ENCODE results near the gene PNMA1. TPM values are rescaled to one million over a fixed set of nuclear protein-coding genes. Genes with fewer than 3 reads are reported as not detected.

Gene PNMA1
- total RNA-seq, 6 donors from 2014 or later, result 9.9 to 28.9 (median 15.2) TPM

- Histone ChIP-seq H3K4me3 (peak overlapping the region in 3 of 4 donors; percentile 11 to 33 (median 29)), H3K36me3 (peaks cover 7 to 44% (median 34%) of the 10 kb centered on the region in 4 donors), H3K4me1 (peaks cover 69 to 74% (median 73%) of the 10 kb centered on the region in 4 donors), H3K27ac (peak overlapping the region; percentile 80 to 89 (median 87)), H3K9me3 (no peaks in the 10 kb centered on the region), H3K27me3 (no peaks in the 10 kb centered on the region)
- 9% methylated on average over 5 to 9 of the region's 9 CpGs for WGBS, 2 donors
- peak; percentile 82 to 88 for ATAC-seq (ENCODE audit: low FRiP score in 2 of 2)
- peak; percentile 86 to 92 for DNase-seq
- no peak for TF ChIP-seq POLR2A (IDR thresholded peaks at IDR 0.05)
- TF ChIP-seq, protein P1, sequence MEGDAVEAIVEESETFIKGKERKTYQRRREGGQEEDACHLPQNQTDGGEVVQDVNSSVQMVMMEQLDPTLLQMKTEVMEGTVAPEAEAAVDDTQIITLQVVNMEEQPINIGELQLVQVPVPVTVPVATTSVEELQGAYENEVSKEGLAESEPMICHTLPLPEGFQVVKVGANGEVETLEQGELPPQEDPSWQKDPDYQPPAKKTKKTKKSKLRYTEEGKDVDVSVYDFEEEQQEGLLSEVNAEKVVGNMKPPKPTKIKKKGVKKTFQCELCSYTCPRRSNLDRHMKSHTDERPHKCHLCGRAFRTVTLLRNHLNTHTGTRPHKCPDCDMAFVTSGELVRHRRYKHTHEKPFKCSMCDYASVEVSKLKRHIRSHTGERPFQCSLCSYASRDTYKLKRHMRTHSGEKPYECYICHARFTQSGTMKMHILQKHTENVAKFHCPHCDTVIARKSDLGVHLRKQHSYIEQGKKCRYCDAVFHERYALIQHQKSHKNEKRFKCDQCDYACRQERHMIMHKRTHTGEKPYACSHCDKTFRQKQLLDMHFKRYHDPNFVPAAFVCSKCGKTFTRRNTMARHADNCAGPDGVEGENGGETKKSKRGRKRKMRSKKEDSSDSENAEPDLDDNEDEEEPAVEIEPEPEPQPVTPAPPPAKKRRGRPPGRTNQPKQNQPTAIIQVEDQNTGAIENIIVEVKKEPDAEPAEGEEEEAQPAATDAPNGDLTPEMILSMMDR (IDR thresholded peaks at IDR 0.05), result no peak
- TF ChIP-seq EP300 (IDR thresholded peaks at IDR 0.05), result peak in 1 of 4 donors; percentile 63
- peak; percentile 31 to 70 for TF ChIP-seq POLR2AphosphoS5 (IDR thresholded peaks at IDR 0.05)
Observed at GRCh38 chr14:73740618-73741326, 26.6 kb upstream of the PNMA1 start.

DNA sequence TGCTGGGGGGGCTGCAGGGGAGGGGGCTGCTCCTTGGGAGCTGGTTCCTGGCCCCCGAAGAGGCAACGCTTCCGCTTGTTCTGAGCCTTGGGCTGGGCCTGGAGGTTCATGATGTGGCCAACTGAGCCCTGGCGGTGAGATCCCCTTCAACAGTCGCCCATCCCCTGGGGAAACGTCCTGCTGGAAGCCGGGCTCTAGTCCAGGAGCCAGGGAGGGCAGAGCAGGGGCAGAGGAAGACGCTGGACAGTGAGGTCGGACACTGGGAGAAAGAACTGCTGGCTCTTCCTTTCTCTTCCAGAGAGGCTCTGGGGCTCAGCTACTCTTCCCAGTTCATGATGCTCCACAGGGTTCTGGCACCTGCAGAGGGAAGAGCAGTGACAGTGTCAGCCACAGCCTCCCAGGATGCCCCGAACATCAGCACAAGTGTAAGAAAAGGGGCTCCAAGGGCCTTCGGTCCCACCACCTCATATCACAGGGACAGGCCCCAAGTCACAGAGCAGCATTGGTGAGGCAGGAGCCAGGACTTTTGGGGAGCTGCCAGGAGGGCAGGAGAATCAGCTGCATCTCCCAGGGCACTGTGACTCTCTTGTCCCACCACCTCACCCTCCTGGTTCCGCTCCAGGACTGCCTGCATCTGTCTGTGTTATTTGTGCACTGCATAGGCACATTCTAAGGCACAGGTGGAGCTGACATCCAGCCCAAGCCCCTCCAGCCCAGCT, 25.9 kb upstream of the PNMA1 start:
- H3K27me3 ChIP-seq, result no peaks in the 10 kb centered on the region
- H3K27ac ChIP-seq, result peak overlapping the region; percentile 80 to 89 (median 87)
- peaks cover 7 to 51% (median 39%) of the 10 kb centered on the region in 4 donors for H3K36me3 ChIP-seq
- ATAC-seq (ENCODE audit: low FRiP score in 2 of 2) (no peak), DNase-seq (no peak)
- TF ChIP-seq, protein P1 (IDR thresholded peaks at IDR 0.05), result no peak
- TF ChIP-seq POLR2AphosphoS5 (IDR thresholded peaks at IDR 0.05) (no peak), POLR2A (IDR thresholded peaks at IDR 0.05) (no peak), EP300 (IDR thresholded peaks at IDR 0.05) (no peak)
- peak overlapping the region in 1 of 4 donors; percentile 33 for H3K4me3 ChIP-seq
- peaks cover 61 to 67% (median 66%) of the 10 kb centered on the region in 4 donors for H3K4me1 ChIP-seq
- WGBS, 2 donors, result 45 to 55% methylated on average over 12 of the region's 12 CpGs
- no peaks in the 10 kb centered on the region for H3K9me3 ChIP-seq

DNA sequence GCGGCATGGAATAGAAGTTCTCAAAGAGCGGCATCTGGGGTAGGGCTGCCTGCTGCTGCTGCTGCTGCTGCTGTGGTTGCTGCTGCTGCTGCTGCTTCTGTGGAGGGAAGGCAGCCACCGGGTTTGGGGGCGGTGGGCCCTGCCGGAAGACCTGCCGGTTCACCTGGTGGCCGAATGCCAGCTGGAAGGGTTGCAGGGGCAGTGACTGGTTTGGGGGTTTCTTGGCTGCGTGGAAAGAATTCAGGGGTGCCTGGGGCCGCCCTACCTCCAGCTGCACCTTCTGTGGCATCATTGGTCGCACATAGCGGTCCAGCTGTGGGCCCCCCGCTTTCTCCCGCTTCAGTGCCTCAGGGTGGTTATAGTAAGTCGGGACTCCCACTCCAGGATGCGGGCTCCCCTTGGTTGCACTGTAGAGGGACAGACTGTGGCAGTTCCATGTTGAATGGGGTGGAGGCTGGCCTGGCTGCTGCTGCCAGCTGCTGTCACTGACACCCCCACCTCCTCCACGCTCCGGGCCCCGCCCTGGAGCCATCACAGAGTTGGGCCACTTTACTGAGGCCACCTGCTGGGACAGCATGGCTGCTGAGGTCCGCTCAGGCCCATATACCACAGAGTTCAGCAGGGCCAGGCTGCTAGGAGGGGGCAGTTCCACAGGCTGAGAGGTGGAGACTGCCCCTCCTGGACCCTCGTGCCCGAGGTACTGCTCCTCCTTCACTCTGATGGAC, 25.2 kb upstream of the PNMA1 start:
- no peak for TF ChIP-seq POLR2A (IDR thresholded peaks at IDR 0.05)
- no peak for TF ChIP-seq EP300 (IDR thresholded peaks at IDR 0.05)
- TF ChIP-seq, protein P1 (IDR thresholded peaks at IDR 0.05), result no peak
- no peak for TF ChIP-seq POLR2AphosphoS5 (IDR thresholded peaks at IDR 0.05)
- no peak for ATAC-seq (ENCODE audit: low FRiP score in 2 of 2)
- 72 to 85% methylated on average over 7 to 13 of the region's 21 CpGs for WGBS, 2 donors
- DNase-seq, result peak in 1 of 2 donors; percentile 77
- H3K36me3 ChIP-seq, result peaks cover 7 to 58% (median 42%) of the 10 kb centered on the region in 4 donors
- no peaks in the 10 kb centered on the region for H3K27me3 ChIP-seq
- peaks cover 54 to 60% (median 59%) of the 10 kb centered on the region in 4 donors for H3K4me1 ChIP-seq
- H3K27ac ChIP-seq, result peak overlapping the region; percentile 80 to 89 (median 87)
- no peaks in the 10 kb centered on the region for H3K9me3 ChIP-seq
- H3K4me3 ChIP-seq, result no peak overlapping the region

DNA sequence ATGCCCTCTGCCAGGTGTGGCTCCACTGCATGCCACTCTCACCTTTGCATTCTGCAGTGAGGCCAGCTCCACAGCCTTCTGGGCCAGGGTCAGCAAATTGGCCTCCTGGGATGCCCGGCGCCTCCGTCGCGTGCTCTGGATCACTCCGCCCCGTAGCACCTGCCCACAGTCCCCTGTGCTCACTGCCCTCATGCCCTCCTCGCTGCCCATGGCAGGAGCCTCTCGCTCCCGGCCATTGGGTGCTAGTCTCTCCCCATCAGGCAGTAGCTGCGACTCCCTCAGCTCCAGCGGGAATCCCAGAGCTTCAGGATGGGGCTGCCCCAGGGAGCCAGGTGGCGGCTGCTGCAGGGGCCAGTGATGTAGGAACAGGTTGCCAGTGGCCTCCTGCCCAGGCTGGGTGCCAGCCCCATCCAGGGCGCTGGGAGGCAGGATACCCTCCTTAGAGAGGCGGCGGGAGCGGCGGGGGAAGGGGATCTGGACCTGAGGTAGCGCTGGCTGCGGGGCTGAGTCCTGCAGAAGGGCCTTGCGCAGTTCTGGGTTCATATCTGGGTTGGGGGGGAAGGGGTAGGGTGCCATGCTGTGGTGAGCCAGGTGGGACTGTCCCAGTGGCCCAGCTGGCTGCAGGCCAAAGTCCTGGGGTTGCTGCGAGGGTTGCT, 24.5 kb upstream of the PNMA1 start:
- WGBS, 2 donors, result 94 to 96% methylated on average over 13 to 22 of the region's 22 CpGs
- H3K36me3 ChIP-seq, result peaks cover 7 to 65% (median 45%) of the 10 kb centered on the region in 4 donors

More for the DNA sequence above, 24.5 kb upstream of the PNMA1 start:
- DNase-seq (peak in 1 of 2 donors; percentile 75), ATAC-seq (ENCODE audit: low FRiP score in 2 of 2) (no peak)
- peaks cover 47 to 53% (median 52%) of the 10 kb centered on the region in 4 donors for H3K4me1 ChIP-seq
- no peak for TF ChIP-seq EP300 (IDR thresholded peaks at IDR 0.05)
- TF ChIP-seq, protein P1 (IDR thresholded peaks at IDR 0.05), result no peak
- TF ChIP-seq POLR2A (IDR thresholded peaks at IDR 0.05), result no peak
- TF ChIP-seq POLR2AphosphoS5 (IDR thresholded peaks at IDR 0.05), result no peak
- H3K27ac ChIP-seq, result peak overlapping the region in 3 of 4 donors; percentile 80 to 89 (median 88)
- no peaks in the 10 kb centered on the region for H3K27me3 ChIP-seq
- H3K4me3 ChIP-seq, result no peak overlapping the region
- no peaks in the 10 kb centered on the region for H3K9me3 ChIP-seq
